ENCODE data around the gene DNAJC10.
"Not testable (repeated sequence)": the region's sequence is repeated elsewhere in the genome, so short reads cannot be mapped to it uniquely, and the experiment has no call there.

The DNAJC10 gene

GRCh38 chr2:182680837-182681236, 35.2 kb upstream of the DNAJC10 start:
- no peaks in the 10 kb centered on the region for H3K36me3 ChIP-seq (ENCODE audit: control insufficient read depth, insufficient read depth, low read length)
- TF ChIP-seq CTCF (IDR thresholded peaks at IDR 0.05; ENCODE audit: insufficient read depth, low read length, poor library complexity, severe bottlenecking): no peak
- DNase-seq (ENCODE audit: extremely low read depth, insufficient read length): no peak

GRCh38 chr2:182682210-182682609, 33.8 kb upstream of the DNAJC10 start:
- no peaks in the 10 kb centered on the region for H3K27me3 ChIP-seq (replicated peaks; ENCODE audit: control insufficient read depth, insufficient read depth, low read length)
- no peak for DNase-seq (ENCODE audit: extremely low read depth, insufficient read length)
- TF ChIP-seq CTCF (IDR thresholded peaks at IDR 0.05; ENCODE audit: insufficient read depth, low read length, poor library complexity, severe bottlenecking): no peak
- H3K4me3 ChIP-seq (replicated peaks; ENCODE audit: low read depth, low read length): no peak overlapping the region
- H3K36me3 ChIP-seq (ENCODE audit: control insufficient read depth, insufficient read depth, low read length): no peaks in the 10 kb centered on the region

More at GRCh38 chr2:182680837-182681236, 35.2 kb upstream of the DNAJC10 start:
- Histone ChIP-seq H3K27me3 (replicated peaks; ENCODE audit: control insufficient read depth, insufficient read depth, low read length) (no peaks in the 10 kb centered on the region), H3K4me3 (replicated peaks; ENCODE audit: low read depth, low read length) (no peak overlapping the region)

GRCh38 chr2:182685559-182685958, 30.5 kb upstream of the DNAJC10 start:
- DNase-seq (ENCODE audit: extremely low read depth, insufficient read length): no peak
- no peaks in the 10 kb centered on the region for H3K36me3 ChIP-seq (ENCODE audit: control insufficient read depth, insufficient read depth, low read length)
- no peaks in the 10 kb centered on the region for H3K27me3 ChIP-seq (replicated peaks; ENCODE audit: control insufficient read depth, insufficient read depth, low read length)
- no peak overlapping the region for H3K4me3 ChIP-seq (replicated peaks; ENCODE audit: low read depth, low read length)
- TF ChIP-seq CTCF (IDR thresholded peaks at IDR 0.05; ENCODE audit: insufficient read depth, low read length, poor library complexity, severe bottlenecking): no peak

- DNase-seq (ENCODE audit: extremely low read depth, insufficient read length); H3K4me3 ChIP-seq (replicated peaks; ENCODE audit: low read depth, low read length); H3K36me3 ChIP-seq (ENCODE audit: control insufficient read depth, insufficient read depth, low read length); H3K27me3 ChIP-seq (replicated peaks; ENCODE audit: control insufficient read depth, insufficient read depth, low read length): not testable (repeated sequence)
These were observed 29.3 kb upstream of the DNAJC10 start for GRCh38 chr2:182686763-182687162.

GRCh38 chr2:182694189-182694588, 21.9 kb upstream of the DNAJC10 start:
- Histone ChIP-seq H3K4me3 (replicated peaks; ENCODE audit: low read depth, low read length) (no peak overlapping the region), H3K27me3 (replicated peaks; ENCODE audit: control insufficient read depth, insufficient read depth, low read length) (no peaks in the 10 kb centered on the region), H3K36me3 (ENCODE audit: control insufficient read depth, insufficient read depth, low read length) (no peaks in the 10 kb centered on the region)
- DNase-seq (ENCODE audit: extremely low read depth, insufficient read length): no peak
- no peak for TF ChIP-seq CTCF (IDR thresholded peaks at IDR 0.05; ENCODE audit: insufficient read depth, low read length, poor library complexity, severe bottlenecking)

- Histone ChIP-seq H3K27me3 (replicated peaks; ENCODE audit: control insufficient read depth, insufficient read depth, low read length) (no peaks in the 10 kb centered on the region), H3K36me3 (ENCODE audit: control insufficient read depth, insufficient read depth, low read length) (no peaks in the 10 kb centered on the region), H3K4me3 (replicated peaks; ENCODE audit: low read depth, low read length) (no peak overlapping the region)
- no peak for TF ChIP-seq CTCF (IDR thresholded peaks at IDR 0.05; ENCODE audit: insufficient read depth, low read length, poor library complexity, severe bottlenecking)
- DNase-seq (ENCODE audit: extremely low read depth, insufficient read length): no peak
These were observed 20.3 kb upstream of the DNAJC10 start for GRCh38 chr2:182695776-182696175.
